ENCODE measurements around the gene SEBOX.
A peak's percentile ranks its signal among the peaks of the same experiment; 100 is the strongest.

SEBOX gene

GRCh38 chr17:28372945-28373274 lies 7.9 kb upstream of the SEBOX start:
- Histone ChIP-seq H3K9me3 (ENCODE audit: control insufficient read depth, low read length) (no peaks in the 10 kb centered on the region), H3K9ac (ENCODE audit: low read length) (no peak overlapping the region)
- DNase-seq (ENCODE audit: low read depth), result peak; percentile 6

GRCh38 chr17:28372203-28372944 lies 7.4 kb upstream of the SEBOX start:
- Histone ChIP-seq H3K9ac (ENCODE audit: low read length) (peak overlapping the region; percentile 56), H3K4me3 (ENCODE audit: low read length) (peak overlapping the region; percentile 71), H3K27me3 (replicated peaks; ENCODE audit: control insufficient read depth, insufficient read depth, low read length) (no peaks in the 10 kb centered on the region), H3K9me3 (ENCODE audit: control insufficient read depth, low read length) (no peaks in the 10 kb centered on the region), H3K4me1 (ENCODE audit: control insufficient read depth, insufficient read depth, low read length) (peaks cover 26% of the 10 kb centered on the region), H3K36me3 (ENCODE audit: control insufficient read depth, insufficient read depth, low read length, severe bottlenecking) (no peaks in the 10 kb centered on the region)
- DNase-seq (ENCODE audit: low read depth), result peak; percentile 66

More at GRCh38 chr17:28372945-28373274, 7.9 kb upstream of the SEBOX start:
- Histone ChIP-seq H3K36me3 (ENCODE audit: control insufficient read depth, insufficient read depth, low read length, severe bottlenecking) (no peaks in the 10 kb centered on the region), H3K4me1 (ENCODE audit: control insufficient read depth, insufficient read depth, low read length) (peaks cover 26% of the 10 kb centered on the region), H3K4me3 (ENCODE audit: low read length) (peak overlapping the region; percentile 71), H3K27me3 (replicated peaks; ENCODE audit: control insufficient read depth, insufficient read depth, low read length) (no peaks in the 10 kb centered on the region)

- peak within 1 kb of the TSS; percentile 71 for H3K4me3 ChIP-seq (ENCODE audit: low read length)
- peak within 1 kb of the TSS; percentile 56 for H3K9ac ChIP-seq (ENCODE audit: low read length)
- peak; percentile 92 for DNase-seq (ENCODE audit: low read depth)
- H3K4me1 ChIP-seq (ENCODE audit: control insufficient read depth, insufficient read depth, low read length), result peaks cover 26% of the 10 kb centered on the region
- no peaks in the 10 kb centered on the region for H3K9me3 ChIP-seq (ENCODE audit: control insufficient read depth, low read length)
- no peaks in the 10 kb centered on the region for H3K27me3 ChIP-seq (replicated peaks; ENCODE audit: control insufficient read depth, insufficient read depth, low read length)
- H3K36me3 ChIP-seq (ENCODE audit: control insufficient read depth, insufficient read depth, low read length, severe bottlenecking), result no peaks in the 10 kb centered on the region
Observed at GRCh38 chr17:28371245-28372202, 6.5 kb upstream of the SEBOX start, which contains the start of gene SARM1. Gene SARM1, plus strand, starts transcription at chr17:28371694. Its CDS starts 339 bp downstream, at chr17:28372033.

- DNase-seq (ENCODE audit: low read depth), result no peak
- no peaks in the 10 kb centered on the region for H3K9me3 ChIP-seq (ENCODE audit: control insufficient read depth, low read length)
- no peaks in the 10 kb centered on the region for H3K27me3 ChIP-seq (replicated peaks; ENCODE audit: control insufficient read depth, insufficient read depth, low read length)
- no peak overlapping the region for H3K4me3 ChIP-seq (ENCODE audit: low read length)
- H3K4me1 ChIP-seq (ENCODE audit: control insufficient read depth, insufficient read depth, low read length), result peaks cover 26% of the 10 kb centered on the region
- H3K36me3 ChIP-seq (ENCODE audit: control insufficient read depth, insufficient read depth, low read length, severe bottlenecking), result no peaks in the 10 kb centered on the region
- no peak overlapping the region for H3K9ac ChIP-seq (ENCODE audit: low read length)
Observed at GRCh38 chr17:28370744-28371103, 5.7 kb upstream of the SEBOX start.

- no peaks in the 10 kb centered on the region for H3K27me3 ChIP-seq (replicated peaks; ENCODE audit: control insufficient read depth, insufficient read depth, low read length)
- no peak within 1 kb of the TSS for H3K9ac ChIP-seq (ENCODE audit: low read length)
- H3K9me3 ChIP-seq (ENCODE audit: control insufficient read depth, low read length), result no peaks in the 10 kb centered on the region
- H3K4me1 ChIP-seq (ENCODE audit: control insufficient read depth, insufficient read depth, low read length), result peaks cover 26% of the 10 kb centered on the region
- peak within 1 kb of the TSS; percentile 71 for H3K4me3 ChIP-seq (ENCODE audit: low read length)
- peak; percentile 41 for DNase-seq (ENCODE audit: low read depth)
- H3K36me3 ChIP-seq (ENCODE audit: control insufficient read depth, insufficient read depth, low read length, severe bottlenecking), result no peaks in the 10 kb centered on the region
Observed at GRCh38 chr17:28370035-28370743, 5.2 kb upstream of the SEBOX start, which contains the start of gene VTN. Gene VTN, minus strand, starts transcription at chr17:28370307. Its CDS starts 104 bp downstream, at chr17:28370203.

- Histone ChIP-seq H3K9me3 (ENCODE audit: control insufficient read depth, low read length) (no peaks in the 10 kb centered on the region), H3K27me3 (replicated peaks; ENCODE audit: control insufficient read depth, insufficient read depth, low read length) (no peaks in the 10 kb centered on the region), H3K4me3 (ENCODE audit: low read length) (no peak overlapping the region), H3K36me3 (ENCODE audit: control insufficient read depth, insufficient read depth, low read length, severe bottlenecking) (peaks cover under 1% of the 10 kb centered on the region), H3K9ac (ENCODE audit: low read length) (no peak overlapping the region), H3K4me1 (ENCODE audit: control insufficient read depth, insufficient read depth, low read length) (peaks cover 26% of the 10 kb centered on the region)
- no peak for DNase-seq (ENCODE audit: low read depth)
Observed at GRCh38 chr17:28369684-28370034, 4.7 kb upstream of the SEBOX start.

- H3K9me3 ChIP-seq (ENCODE audit: control insufficient read depth, low read length), result no peaks in the 10 kb centered on the region
- H3K9ac ChIP-seq (ENCODE audit: low read length), result no peak overlapping the region
- no peak for DNase-seq (ENCODE audit: low read depth)
- peaks cover 6% of the 10 kb centered on the region for H3K36me3 ChIP-seq (ENCODE audit: control insufficient read depth, insufficient read depth, low read length, severe bottlenecking)
- no peaks in the 10 kb centered on the region for H3K27me3 ChIP-seq (replicated peaks; ENCODE audit: control insufficient read depth, insufficient read depth, low read length)
- H3K4me3 ChIP-seq (ENCODE audit: low read length), result no peak overlapping the region
- H3K4me1 ChIP-seq (ENCODE audit: control insufficient read depth, insufficient read depth, low read length), result peaks cover 26% of the 10 kb centered on the region
Observed at GRCh38 chr17:28368915-28369683, 4.1 kb upstream of the SEBOX start.

- Histone ChIP-seq H3K4me3 (ENCODE audit: low read length) (no peak overlapping the region), H3K27me3 (replicated peaks; ENCODE audit: control insufficient read depth, insufficient read depth, low read length) (no peaks in the 10 kb centered on the region), H3K9me3 (ENCODE audit: control insufficient read depth, low read length) (no peaks in the 10 kb centered on the region), H3K9ac (ENCODE audit: low read length) (no peak overlapping the region), H3K4me1 (ENCODE audit: control insufficient read depth, insufficient read depth, low read length) (peaks cover 26% of the 10 kb centered on the region), H3K36me3 (ENCODE audit: control insufficient read depth, insufficient read depth, low read length, severe bottlenecking) (peaks cover 13% of the 10 kb centered on the region)
- no peak for DNase-seq (ENCODE audit: low read depth)
Observed at GRCh38 chr17:28368306-28368831, 3.4 kb upstream of the SEBOX start.

GRCh38 chr17:28367641-28368305 lies 2.8 kb upstream of the SEBOX start:
- no peaks in the 10 kb centered on the region for H3K9me3 ChIP-seq (ENCODE audit: control insufficient read depth, low read length)
- no peaks in the 10 kb centered on the region for H3K27me3 ChIP-seq (replicated peaks; ENCODE audit: control insufficient read depth, insufficient read depth, low read length)
- H3K9ac ChIP-seq (ENCODE audit: low read length), result no peak overlapping the region
- no peak for DNase-seq (ENCODE audit: low read depth)
- H3K4me3 ChIP-seq (ENCODE audit: low read length), result no peak overlapping the region
- peaks cover 19% of the 10 kb centered on the region for H3K36me3 ChIP-seq (ENCODE audit: control insufficient read depth, insufficient read depth, low read length, severe bottlenecking)
- H3K4me1 ChIP-seq (ENCODE audit: control insufficient read depth, insufficient read depth, low read length), result peaks cover 26% of the 10 kb centered on the region

GRCh38 chr17:28366605-28367004 lies 1.6 kb upstream of the SEBOX start:
- Histone ChIP-seq H3K9ac (ENCODE audit: low read length) (no peak overlapping the region), H3K36me3 (ENCODE audit: control insufficient read depth, insufficient read depth, low read length, severe bottlenecking) (peaks cover 31% of the 10 kb centered on the region), H3K9me3 (ENCODE audit: control insufficient read depth, low read length) (no peaks in the 10 kb centered on the region), H3K27me3 (replicated peaks; ENCODE audit: control insufficient read depth, insufficient read depth, low read length) (no peaks in the 10 kb centered on the region), H3K4me1 (ENCODE audit: control insufficient read depth, insufficient read depth, low read length) (peaks cover 15% of the 10 kb centered on the region), H3K4me3 (ENCODE audit: low read length) (no peak overlapping the region)
- no peak for DNase-seq (ENCODE audit: low read depth)
